Stimulated activated CD8-positive, alpha-beta memory T cell treated with anti-CD3 and anti-CD28 coated beads, Interleukin-2, amount 100 ng/mL, for 1 hour (primary cell): Measurements from ENCODE around the gene GATAD2A.

ENCODE experiments used
- DNase-seq, 2 donors: peaks; one replicate each; pipeline ENCODE4 v3.0.0-alpha.2; 2020; ENCODE audit warnings: low read depth in 2 of 2

GATAD2A gene

GRCh38 chr19:19543640-19544039, 138.2 kb downstream of the GATAD2A start:
- DNase-seq: no peak

GRCh38 chr19:19544257-19544953, 138.9 kb downstream of the GATAD2A start:
- DNase-seq: no peak

- DNase-seq: no peak
Observed at GRCh38 chr19:19544954-19545591, 139.6 kb downstream of the GATAD2A start.

GRCh38 chr19:19545707-19546106, 140.2 kb downstream of the GATAD2A start:
- DNase-seq: no peak

- DNase-seq: no peak
Observed at GRCh38 chr19:19546751-19547162, 141.3 kb downstream of the GATAD2A start.

GRCh38 chr19:19547674-19548336, 142.3 kb downstream of the GATAD2A start:
- DNase-seq: no peak

- DNase-seq: no peak
Observed at GRCh38 chr19:19548915-19549759, 143.7 kb downstream of the GATAD2A start.

- DNase-seq: no peak
Observed at GRCh38 chr19:19549804-19550464, 144.5 kb downstream of the GATAD2A start.

- DNase-seq: no peak
Observed at GRCh38 chr19:19550485-19550929, 145.0 kb downstream of the GATAD2A start.

- no peak for DNase-seq
Observed at GRCh38 chr19:19550972-19551852, 145.7 kb downstream of the GATAD2A start.

- no peak for DNase-seq
Observed at GRCh38 chr19:19551853-19552192, 146.3 kb downstream of the GATAD2A start.

GRCh38 chr19:19552798-19553197, 147.3 kb downstream of the GATAD2A start:
- no peak for DNase-seq

- no peak for DNase-seq
Observed at GRCh38 chr19:19553670-19554069, 148.2 kb downstream of the GATAD2A start.

- DNase-seq: peak in 1 of 2 donors; percentile 35
Observed at GRCh38 chr19:19554074-19555023, 148.9 kb downstream of the GATAD2A start.

GRCh38 chr19:19558055-19558454, 152.6 kb downstream of the GATAD2A start:
- no peak for DNase-seq
